ENCODE data around the gene EHHADH. TPM values are rescaled to one million over a fixed set of nuclear protein-coding genes. Genes with fewer than 3 reads are reported as not detected.

Gene EHHADH
- total RNA-seq, 2 donors from 2014 or later: 12.8 to 15.3 TPM

DNA sequence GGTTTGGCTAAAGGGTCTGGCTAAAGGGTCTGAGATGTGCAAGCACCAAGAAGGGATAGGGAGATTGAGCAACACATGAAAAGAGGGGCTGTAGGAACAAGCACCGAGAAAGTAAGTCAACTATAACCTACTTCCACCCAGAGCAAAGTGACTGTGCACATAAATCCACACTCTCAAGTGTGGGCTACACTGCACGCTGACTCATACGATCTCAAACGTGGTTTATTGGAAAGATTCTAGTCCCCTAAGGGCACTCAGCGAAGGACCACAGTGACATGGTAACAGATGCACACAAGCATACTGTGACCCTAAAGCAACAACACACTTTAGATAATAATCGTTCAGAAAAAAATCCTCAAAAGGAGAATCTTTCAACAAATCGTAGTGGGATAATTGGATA, 48.0 kb downstream of the EHHADH start:
- DNase-seq (no peak), ATAC-seq (no peak)
- intact Hi-C loops (cut with DNase I): no loop called here

DNA sequence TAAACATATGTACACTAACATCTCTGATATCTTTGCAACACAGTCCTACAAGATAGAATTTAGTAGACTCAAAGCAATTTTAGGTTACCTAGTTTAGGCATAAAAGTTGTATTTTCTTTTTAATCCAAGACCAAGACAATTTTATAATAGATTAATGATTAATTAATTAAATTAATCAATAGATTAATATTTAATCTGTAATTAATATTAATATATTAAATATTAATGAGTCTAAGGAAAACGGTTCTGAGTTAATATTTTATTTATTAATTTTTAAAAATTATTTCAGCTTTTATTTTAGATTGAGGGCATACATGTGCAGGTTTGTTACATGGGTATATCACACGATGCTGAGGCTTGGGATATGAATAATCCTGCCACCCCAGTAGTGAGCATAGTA, 49.0 kb downstream of the EHHADH start:
- ATAC-seq: no peak
- DNase-seq: no peak
- intact Hi-C loops (cut with DNase I): no loop called here

DNA sequence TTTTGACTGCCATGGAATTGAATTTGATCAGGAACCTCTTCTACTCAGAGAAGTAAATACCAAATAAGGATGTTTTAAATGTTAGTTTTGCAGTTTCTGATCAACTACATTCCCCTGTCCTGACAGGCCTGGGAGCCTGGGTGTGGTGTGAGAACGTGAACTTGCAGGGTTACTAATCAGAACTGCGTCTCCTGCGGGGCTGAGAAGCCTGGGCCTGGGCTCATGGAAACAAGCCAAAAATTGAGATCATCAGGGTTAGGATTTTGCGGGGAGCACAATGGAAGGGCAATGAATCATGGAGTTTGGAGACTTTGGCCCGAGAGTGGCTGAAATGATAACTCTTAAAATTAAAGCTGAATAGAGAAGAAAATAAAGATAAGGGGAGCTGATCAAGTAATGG, 53.2 kb downstream of the EHHADH start:
- ATAC-seq (no peak), DNase-seq (no peak)
- intact Hi-C loops (cut with DNase I): no loop called here

DNA sequence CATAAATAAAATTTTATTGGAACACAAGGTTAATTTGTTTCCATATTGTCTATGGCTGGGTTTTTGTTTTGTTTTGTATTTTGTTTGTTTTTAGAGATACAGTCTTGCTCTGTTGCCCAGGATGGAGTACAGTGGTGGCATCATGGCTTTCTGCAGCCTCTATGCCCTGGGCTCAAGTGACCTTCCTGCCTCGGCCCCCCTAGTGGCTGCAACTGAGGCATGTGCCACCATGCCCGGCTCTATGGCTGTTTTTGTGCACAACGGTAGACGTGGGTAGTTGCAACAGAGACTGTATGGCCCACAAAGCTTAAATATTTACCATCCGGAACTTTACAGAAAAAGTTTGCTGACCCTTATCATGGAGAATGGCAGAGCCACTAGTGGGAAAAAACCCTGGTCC, 54.2 kb downstream of the EHHADH start:
- ATAC-seq: no peak
- intact Hi-C loops (cut with DNase I): no loop called here
- DNase-seq: no peak

DNA sequence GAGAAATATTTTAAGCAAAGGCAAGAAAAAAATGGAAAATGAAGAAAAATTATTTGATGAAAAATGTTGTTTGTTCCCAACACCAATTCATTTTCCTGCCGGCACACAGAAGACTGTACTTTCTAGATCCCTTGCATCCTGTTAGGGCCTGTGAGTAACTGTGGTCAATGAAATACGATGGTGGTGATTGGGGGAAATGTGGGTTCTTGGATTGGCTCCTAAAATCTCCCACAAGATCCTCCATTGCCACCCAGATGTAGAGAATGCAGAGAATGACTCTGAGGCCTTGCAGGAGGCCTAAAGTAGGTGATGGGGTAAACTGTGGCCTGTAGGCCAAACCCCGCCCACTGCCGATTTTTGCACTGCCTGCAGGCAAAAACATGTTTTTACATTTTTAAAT, 54.6 kb downstream of the EHHADH start:
- no peak for ATAC-seq
- intact Hi-C loops (cut with DNase I): no loop called here
- no peak for DNase-seq

DNA sequence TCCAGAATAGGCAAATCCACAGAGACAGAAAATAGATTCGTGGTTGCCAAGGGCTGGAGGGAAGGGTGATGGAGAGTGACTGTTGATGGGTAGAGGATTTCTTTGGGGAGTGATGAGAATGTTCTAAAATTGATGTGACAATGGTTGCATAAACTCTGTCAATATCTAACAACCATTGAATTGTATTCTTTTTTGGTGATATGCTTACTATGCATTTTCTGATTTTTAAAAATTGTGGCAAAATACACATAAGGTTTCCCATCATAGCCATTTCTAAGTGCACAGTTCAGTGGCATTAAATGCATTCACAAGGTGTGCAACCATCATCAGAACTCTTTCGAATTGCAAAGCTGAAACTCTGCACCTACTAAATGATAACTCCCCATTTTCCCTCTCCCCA, 56.8 kb downstream of the EHHADH start:
- ATAC-seq: no peak
- DNase-seq: no peak
- intact Hi-C loops (cut with DNase I): no loop called here

DNA sequence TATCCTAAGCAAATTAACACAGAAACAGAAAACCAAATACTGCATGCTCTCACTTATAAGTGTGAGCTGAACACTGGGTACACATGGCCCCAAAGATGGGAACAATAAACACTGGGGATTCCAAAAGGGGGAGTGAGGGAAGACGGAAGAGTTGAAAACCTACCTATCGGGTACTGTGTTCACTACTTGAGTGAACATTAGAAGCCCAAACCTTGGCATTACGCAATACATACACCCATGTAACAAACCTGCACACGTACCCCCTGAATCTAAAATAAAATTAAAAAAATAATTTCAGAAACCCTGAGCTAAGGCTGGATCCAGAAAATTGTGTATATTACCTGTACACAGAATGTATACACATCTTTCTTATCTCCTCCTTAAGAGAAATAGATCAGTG, 58.2 kb downstream of the EHHADH start:
- DNase-seq (no peak), ATAC-seq (no peak)
- intact Hi-C loops (cut with DNase I): no loop called here

DNA sequence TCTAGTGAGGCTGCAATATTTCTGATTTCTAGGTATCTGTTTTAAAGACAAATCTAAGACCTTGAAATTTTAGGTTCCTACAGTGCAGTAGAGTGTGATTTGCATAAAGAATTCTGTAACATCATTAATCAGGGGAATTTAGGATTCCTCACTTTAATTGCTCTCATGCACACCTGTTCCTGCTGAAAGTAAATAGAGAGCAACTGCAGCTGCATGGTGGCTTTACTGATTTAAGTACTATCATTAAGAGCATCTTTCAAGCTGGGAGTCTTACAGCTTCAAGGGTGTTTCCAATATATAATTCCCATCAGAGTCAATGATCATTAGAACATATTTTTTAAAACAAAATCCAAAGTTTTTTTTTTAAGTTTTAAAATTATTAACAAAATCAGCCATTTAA, 65.0 kb downstream of the EHHADH start:
- DNase-seq: no peak
- intact Hi-C loops (cut with DNase I): no loop called here
- no peak for ATAC-seq

DNA sequence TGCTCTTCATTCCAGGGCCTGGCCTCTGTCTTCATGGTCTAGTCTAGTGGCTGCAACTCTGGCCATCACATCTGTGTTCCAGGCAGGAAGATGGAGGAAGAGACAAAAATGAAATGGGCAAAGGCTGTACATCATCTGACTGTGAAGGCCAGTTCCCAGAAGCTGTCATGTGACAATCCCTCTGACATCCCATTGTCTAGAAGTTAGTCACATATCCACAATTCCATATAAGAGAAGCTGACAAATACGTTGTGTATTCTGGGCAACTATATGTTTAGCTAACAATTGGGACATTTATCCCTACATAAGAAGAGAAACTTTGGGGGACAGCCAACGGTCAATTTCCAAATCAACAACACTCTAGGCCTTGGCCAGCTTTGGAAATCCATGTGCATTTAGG, 66.5 kb downstream of the EHHADH start:
- intact Hi-C loops (cut with DNase I): no loop called here
- no peak for ATAC-seq
- DNase-seq: no peak

DNA sequence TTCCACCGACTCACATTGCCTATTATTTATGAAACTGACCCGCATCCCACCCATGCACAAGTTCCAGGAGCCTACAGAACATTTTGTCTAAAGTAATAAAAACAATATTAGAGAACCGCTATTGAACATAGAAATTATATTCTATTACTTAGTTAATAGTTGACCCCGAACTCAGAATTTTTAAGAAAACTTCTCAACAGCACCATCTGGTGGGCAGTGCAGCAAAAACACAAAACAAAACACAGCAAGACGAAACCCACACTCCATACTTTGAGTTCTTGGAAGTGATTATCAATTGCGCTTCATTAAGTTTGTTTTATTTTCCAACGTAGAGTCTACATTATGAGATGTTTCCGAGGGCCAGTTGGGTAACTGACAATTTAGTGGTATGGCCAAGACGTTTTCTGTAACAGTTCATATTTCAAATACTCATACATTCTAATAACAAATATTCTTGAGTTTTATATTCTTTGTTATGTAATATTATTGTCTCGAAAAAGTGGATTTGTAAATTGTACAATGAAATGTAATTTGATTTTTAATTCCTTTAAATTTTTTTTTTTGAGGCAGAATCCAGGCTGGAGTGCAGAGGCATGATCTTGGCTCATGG, 77.0 kb downstream of the EHHADH start:
- ATAC-seq (no peak), DNase-seq (peak; percentile 28)
- intact Hi-C loops (cut with DNase I): loop anchor here (2.0 to 5.0 kb wide), 2 partner anchors 300 to 302 kb away; no protein-coding TSS in a partner anchor

DNA sequence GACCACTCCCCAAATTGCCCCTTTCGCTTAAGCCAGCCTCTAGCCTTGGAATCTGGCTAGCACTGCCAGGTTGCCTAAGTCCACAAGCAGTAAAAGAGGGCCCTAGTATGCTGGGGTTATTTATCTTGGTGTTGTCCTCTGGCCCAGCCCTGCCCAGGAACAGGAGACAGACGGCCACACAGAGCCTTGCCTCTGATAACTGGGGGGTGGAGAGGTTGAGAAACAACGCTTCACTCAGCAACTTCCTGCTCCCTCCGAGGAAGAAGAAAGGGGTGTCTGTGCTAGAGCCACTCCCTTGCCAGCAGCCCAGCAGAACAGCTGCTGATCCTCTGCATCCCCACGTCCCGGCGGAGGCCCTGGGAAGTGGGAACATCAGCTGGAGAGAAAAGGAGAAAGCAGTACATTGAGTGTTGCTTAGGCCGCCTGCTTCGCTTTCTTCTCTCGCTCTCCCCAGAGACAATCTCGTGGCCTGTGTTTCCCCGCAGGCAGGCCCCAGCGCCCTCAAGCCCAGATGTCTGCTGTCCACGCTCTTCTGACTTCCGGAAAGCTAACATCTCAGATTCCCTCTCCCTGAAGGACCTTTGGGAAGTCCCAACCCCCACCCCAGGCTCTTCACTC, 78.4 kb downstream of the EHHADH start:
- intact Hi-C loops (cut with DNase I): loop anchor here in 1 of 2 donors (5.0 kb wide), 1 partner anchor 298 kb away; no protein-coding TSS in a partner anchor
- DNase-seq (peak; percentile 57), ATAC-seq (peak; percentile 90 to 95)

DNA sequence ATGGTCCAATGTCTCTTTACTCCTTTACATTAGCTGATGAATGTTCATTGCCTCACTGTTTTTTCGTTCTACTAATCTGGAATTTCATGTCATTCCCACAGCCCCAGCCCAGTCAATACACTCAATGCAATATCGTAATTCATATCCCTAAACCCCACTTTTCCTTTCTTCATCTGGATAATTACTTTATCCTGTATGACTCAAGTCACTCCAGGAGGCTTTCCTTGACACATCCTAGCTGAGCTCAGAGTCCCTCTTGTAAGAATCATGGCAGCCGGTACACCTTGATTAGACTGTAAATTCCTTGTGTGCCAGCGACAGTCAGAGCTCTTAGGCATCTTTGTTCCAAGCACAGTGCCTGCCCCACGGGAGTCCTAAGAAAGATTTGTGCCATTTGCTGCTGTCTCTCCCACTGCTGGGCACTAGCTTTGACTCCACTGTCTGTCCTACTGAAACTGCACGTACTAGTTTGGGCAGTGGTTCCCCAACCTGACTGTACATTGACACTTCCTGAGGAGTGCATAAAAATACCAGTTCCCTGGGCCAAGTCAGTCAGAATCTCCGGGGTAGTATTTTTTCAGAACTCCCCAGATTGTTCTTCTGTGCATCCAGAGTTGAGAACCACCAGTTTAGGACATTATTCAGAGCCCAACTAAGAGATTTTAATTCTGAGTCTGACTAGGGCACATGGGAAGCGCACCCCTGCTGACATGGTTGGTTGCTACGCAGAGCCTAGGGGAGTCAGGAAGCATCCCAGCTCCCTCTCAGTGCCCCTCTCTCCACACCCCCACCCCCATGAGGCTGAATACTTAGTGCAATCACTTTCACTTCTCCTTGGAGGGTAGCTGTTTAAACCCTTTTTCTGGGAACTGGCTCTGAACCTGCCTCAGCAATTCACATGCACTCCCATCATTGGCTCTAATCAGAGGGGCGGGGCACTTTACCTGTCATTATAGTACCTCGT, 81.5 kb downstream of the EHHADH start:
- intact Hi-C loops (cut with DNase I): no loop called here
- ATAC-seq (no peak), DNase-seq (no peak)

DNA sequence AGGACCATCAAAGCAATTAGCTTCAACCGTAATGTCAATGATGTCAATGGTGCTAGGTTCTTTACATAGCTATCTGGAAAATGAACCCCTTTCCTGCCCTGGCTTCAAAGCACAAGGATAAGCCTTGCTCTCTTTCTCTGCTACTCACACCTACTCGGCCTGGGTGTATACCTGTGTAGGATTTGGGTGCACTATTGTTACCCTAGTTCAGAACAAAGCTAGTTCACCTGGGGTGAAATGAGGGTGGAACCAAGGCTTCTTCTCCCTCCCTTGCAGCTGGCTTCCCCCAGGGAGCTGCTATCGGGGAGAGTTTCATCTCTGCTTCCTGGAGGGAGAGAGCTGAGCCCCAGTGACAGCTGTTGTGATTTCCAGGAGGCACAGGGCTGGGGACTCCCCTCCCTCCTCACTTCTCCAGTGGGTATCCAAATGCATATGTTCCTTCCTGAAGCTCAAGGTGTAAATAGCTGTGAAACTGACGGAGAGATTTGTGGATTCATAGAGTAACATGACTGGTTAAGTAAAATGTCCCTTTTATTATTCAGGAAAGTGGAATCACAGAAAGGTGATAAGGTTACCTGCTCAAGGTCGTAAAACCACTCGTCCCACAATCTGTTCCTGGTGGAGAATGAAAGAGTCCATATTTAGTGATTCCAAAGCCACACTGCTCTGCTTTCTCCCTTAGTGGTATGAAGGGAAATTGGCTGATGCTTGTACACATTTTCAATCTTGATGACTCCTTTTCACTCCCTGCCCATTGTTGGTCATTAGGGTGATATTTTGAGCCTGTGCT, 89.2 kb downstream of the EHHADH start:
- intact Hi-C loops (cut with DNase I): no loop called here
- DNase-seq (no peak), ATAC-seq (no peak)

DNA sequence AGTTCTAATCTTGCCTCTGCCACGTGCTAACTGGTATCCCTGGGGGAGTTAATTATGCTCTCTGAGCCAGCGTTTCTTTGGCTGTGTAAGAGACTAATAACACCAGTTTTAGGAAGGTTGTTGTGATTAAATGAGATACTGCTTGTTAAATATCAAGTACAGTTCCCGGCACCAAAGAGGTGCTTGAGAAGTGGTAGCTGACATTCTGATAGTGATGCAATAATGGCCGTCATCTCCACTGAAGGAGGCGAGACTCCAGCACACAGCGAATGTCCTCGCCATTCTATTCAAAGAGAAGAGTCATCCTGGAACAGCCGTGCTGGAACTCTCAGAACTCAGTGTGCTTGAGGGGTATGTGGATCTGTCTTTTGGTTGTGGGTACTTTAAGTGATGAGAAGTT, 91.2 kb downstream of the EHHADH start:
- DNase-seq: no peak
- intact Hi-C loops (cut with DNase I): no loop called here
- no peak for ATAC-seq

DNA sequence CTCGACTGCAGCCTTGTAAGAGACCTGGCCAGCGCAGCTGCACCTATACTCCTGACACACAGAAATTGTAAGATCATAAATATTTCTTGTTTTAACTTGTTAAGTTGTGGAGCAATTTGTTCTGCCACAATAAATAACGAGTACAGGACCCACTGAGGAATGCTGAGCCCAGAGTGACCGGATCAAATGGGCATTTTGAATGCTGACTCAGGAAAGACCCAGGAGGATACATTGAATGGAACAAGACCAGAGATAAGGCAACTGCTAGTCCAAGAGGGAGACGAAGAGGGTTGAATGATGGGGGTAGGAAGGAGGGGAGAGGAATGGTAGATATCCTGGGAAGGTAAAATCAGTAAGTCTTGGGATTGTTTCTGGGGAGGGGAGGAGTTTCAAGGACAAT, 92.1 kb downstream of the EHHADH start:
- DNase-seq (no peak), ATAC-seq (no peak)
- intact Hi-C loops (cut with DNase I): no loop called here

DNA sequence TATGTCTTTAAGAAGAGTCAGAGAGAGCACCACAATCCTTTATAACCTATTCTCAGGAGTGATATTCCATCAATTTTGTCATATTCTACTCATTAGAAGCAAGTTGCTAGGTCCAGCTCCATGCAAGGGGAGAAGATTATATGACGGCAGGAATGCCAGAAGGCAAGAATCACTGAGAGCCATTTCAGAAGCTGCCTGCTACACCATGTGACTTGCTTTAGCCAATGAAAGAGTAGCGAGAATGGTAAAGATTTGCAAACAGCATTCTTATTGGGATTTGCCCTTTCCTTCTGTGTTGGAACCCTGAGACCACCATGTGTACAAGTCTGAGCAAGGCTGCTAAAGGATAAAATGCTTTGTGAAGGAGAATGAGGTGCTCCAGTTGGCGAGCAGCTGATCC, 96.5 kb downstream of the EHHADH start:
- no peak for ATAC-seq

DNA sequence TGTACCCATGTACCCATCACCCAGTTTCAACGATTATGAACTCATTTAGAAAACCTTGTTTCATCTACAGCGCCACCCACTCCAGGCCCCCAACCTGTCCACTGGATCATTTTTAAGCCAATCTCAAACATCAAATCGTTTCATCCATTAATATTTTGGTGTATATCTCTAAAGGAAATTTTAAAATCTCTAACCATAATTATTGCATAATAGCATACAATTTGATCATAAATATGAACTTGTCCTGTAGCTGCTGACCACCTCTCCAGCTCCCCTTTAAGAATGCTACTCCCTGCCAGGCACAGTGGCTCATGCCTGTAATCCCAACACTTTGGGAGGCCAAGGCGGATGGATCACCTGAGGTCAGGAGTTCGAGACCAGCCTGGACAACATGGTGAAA, 98.2 kb downstream of the EHHADH start:
- no peak for DNase-seq
- intact Hi-C loops (cut with DNase I): no loop called here

More for the DNA sequence above, 96.5 kb downstream of the EHHADH start:
- DNase-seq: no peak
- intact Hi-C loops (cut with DNase I): no loop called here

DNA sequence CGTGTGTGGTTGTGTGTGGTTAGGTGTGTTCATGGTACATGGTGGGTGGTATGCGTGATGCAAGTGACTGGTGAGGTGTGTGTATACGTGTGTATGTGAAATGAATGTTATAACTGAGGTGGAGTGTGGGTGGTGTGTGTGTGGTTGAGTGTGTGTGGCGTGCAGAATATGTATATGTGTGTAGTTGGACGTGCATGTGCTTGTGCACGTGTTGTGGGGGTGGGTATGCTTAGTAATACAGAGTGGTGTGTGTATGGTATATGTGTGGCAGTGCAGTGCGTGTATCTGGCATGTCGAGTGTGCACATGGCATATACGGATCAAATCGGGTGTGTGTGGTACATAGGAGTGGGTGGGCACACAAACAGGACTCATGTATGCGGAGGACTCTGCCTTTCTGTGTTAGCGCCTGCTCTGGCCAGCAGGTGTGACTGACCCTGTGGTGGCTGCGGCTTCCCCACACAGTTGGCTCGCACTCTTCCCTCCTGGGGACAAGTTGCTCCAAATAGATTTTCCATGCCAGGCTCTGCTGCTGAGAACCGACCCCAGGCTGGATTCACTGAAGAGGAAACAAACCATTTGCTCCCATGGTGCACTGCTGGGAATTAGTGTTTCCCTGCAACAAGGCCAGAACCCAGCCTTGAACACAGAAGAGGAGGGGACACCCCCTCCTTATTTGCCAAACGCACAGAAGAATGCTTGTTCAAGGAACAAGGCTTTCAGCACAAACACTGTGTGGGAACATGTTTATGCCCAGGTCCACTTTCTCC, 99.8 kb downstream of the EHHADH start:
- DNase-seq (no peak), ATAC-seq (no peak)
- intact Hi-C loops (cut with DNase I): no loop called here

More for the DNA sequence above, 98.2 kb downstream of the EHHADH start:
- ATAC-seq: no peak
